ENCODE data around the gene WNK2.

Gene WNK2

DNA sequence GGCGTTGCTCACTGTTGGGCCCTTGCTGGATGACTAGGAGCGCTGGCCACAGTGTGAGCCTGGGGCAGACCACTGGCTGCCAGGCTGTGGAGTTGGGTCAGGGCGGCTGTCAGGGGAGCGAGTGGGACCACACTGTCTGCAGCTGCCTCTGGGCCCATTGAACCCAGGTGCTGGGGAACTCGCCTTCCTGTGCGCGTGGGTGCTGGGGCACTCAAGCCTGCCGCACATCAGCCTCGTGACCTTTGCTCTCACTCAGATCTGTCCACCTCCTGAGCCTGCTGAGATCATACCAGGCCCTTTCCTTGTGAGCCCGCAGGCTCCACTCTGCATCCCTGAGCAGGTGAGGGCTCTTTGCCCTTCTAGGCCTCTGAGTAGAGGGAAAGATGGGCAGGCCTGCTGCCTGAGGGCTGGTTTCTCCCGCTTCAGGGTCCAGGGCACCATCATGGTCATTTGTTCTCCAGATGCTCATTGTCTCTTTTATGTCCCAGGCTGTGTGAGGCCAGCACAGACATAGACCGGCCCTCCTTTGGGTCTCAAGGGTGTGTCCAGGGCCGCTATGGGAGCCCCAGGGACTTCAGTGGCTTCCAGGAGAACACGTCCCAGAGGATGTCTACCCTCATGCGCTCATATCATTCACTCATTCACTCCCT, 26.5 kb downstream of the WNK2 start:
- Histone ChIP-seq H3K4me2 (ENCODE audit: insufficient read depth, low read length, poor library complexity, severe bottlenecking) (no peak overlapping the region), H2AFZ (ENCODE audit: low read length) (no peak overlapping the region), H4K8ac (ENCODE audit: low read depth, low read length) (no peak overlapping the region), H3K14ac (ENCODE audit: low read length) (no peak overlapping the region), H3K27me3 (ENCODE audit: control insufficient read depth in 3 of 3, insufficient read depth in 3 of 3, low read depth in 1 of 3, low read length in 3 of 3) (no peaks in the 10 kb centered on the region), H3K4me1 (ENCODE audit: control insufficient read depth in 2 of 2, insufficient read depth in 1 of 2, low read depth in 1 of 2, low read length in 2 of 2) (peaks cover 23 to 30% of the 10 kb centered on the region in 2 donors), H3K4me3 (ENCODE audit: low read length in 2 of 2) (no peak overlapping the region), H3K9ac (ENCODE audit: low read depth, low read length, poor library complexity) (no peak overlapping the region), H3K79me1 (ENCODE audit: low read depth, low read length) (peaks cover 6% of the 10 kb centered on the region), H2BK5ac (ENCODE audit: low read length) (no peak overlapping the region), H3K23ac (ENCODE audit: low read depth, low read length, poor library complexity) (peak overlapping the region; percentile 38), H2BK120ac (ENCODE audit: low read depth, low read length) (no peak overlapping the region), H3K36me3 (replicated peaks in 1 of 2; ENCODE audit: control insufficient read depth in 2 of 2, insufficient read depth in 2 of 2, low read length in 2 of 2) (peaks cover 0 to 3% of the 10 kb centered on the region in 2 donors), H3K9me3 (replicated peaks in 1 of 2; ENCODE audit: control insufficient read depth in 2 of 2, insufficient read depth in 1 of 2, low read depth in 1 of 2, low read length in 2 of 2) (no peaks in the 10 kb centered on the region), H4K91ac (ENCODE audit: low read depth, low read length, poor library complexity) (no peak overlapping the region), H3K18ac (ENCODE audit: low read length) (peak overlapping the region; percentile 17), H2AK5ac (ENCODE audit: low read depth, low read length) (no peak overlapping the region), H2BK12ac (ENCODE audit: low read length) (no peak overlapping the region), H3K4ac (ENCODE audit: low read length) (no peak overlapping the region), H3K27ac (replicated peaks; ENCODE audit: low read length) (no peak overlapping the region), H2BK15ac (ENCODE audit: low read length) (no peak overlapping the region)
- DNase-seq (ENCODE audit: low spot score): no peak
- WGBS, 2 donors (ENCODE audit: extremely low coverage in 2 of 2, insufficient read length in 2 of 2, insufficient replicate concordance in 1 of 2): no CpG with 5 or more reads among the region's 15 CpGs

DNA sequence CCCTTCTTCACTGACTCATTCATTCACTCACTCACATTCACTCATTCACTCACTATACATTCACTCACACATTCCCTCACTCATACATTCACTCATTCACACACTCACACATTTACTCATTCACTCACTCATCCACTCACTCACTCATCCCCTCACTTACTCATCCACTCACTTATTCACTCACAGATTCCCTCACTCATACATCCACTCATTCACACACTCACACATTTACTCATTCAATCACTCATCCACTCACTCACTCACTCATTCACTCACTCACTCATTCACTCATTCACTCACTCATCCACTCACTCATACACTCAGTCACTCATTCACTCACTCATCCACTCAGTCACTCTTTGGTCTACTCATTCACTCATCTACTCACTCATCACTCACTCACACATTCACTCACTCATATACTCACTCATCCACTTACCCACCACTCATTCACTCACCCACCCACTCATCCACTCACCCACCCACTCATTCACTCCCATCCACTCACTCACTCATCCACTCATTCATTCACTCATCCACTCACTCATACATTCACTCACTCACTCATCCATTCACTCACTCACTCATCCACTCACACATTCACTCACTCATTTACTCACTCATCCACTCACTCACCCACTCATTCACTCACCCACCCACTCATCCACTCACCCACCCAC, 27.2 kb downstream of the WNK2 start:
- no peak overlapping the region for H2AK5ac ChIP-seq (ENCODE audit: low read depth, low read length)
- no peak overlapping the region for H3K14ac ChIP-seq (ENCODE audit: low read length)
- H3K27ac ChIP-seq (replicated peaks; ENCODE audit: low read length): no peak overlapping the region
- no peak overlapping the region for H2BK5ac ChIP-seq (ENCODE audit: low read length)
- peaks cover 0 to 3% of the 10 kb centered on the region in 2 donors for H3K36me3 ChIP-seq (replicated peaks in 1 of 2; ENCODE audit: control insufficient read depth in 2 of 2, insufficient read depth in 2 of 2, low read length in 2 of 2)
- H3K4me1 ChIP-seq (ENCODE audit: control insufficient read depth in 2 of 2, insufficient read depth in 1 of 2, low read depth in 1 of 2, low read length in 2 of 2): peaks cover 17 to 24% of the 10 kb centered on the region in 2 donors
- no peak overlapping the region for H2BK120ac ChIP-seq (ENCODE audit: low read depth, low read length)
- no peak overlapping the region for H3K9ac ChIP-seq (ENCODE audit: low read depth, low read length, poor library complexity)
- H3K9me3 ChIP-seq (replicated peaks in 1 of 2; ENCODE audit: control insufficient read depth in 2 of 2, insufficient read depth in 1 of 2, low read depth in 1 of 2, low read length in 2 of 2): no peaks in the 10 kb centered on the region
- no peak overlapping the region for H3K4me2 ChIP-seq (ENCODE audit: insufficient read depth, low read length, poor library complexity, severe bottlenecking)
- no peak overlapping the region for H4K91ac ChIP-seq (ENCODE audit: low read depth, low read length, poor library complexity)
- no peak for DNase-seq (ENCODE audit: low spot score)
- H3K23ac ChIP-seq (ENCODE audit: low read depth, low read length, poor library complexity): no peak overlapping the region
- no peak overlapping the region for H2BK12ac ChIP-seq (ENCODE audit: low read length)
- H3K4ac ChIP-seq (ENCODE audit: low read length): no peak overlapping the region
- H3K79me1 ChIP-seq (ENCODE audit: low read depth, low read length): peaks cover 6% of the 10 kb centered on the region
- H3K27me3 ChIP-seq (ENCODE audit: control insufficient read depth in 3 of 3, insufficient read depth in 3 of 3, low read depth in 1 of 3, low read length in 3 of 3): no peaks in the 10 kb centered on the region
- H2AFZ ChIP-seq (ENCODE audit: low read length): no peak overlapping the region
- H3K4me3 ChIP-seq (ENCODE audit: low read length in 2 of 2): no peak overlapping the region
- no peak overlapping the region for H4K8ac ChIP-seq (ENCODE audit: low read depth, low read length)
- H3K18ac ChIP-seq (ENCODE audit: low read length): no peak overlapping the region
- no peak overlapping the region for H2BK15ac ChIP-seq (ENCODE audit: low read length)

DNA sequence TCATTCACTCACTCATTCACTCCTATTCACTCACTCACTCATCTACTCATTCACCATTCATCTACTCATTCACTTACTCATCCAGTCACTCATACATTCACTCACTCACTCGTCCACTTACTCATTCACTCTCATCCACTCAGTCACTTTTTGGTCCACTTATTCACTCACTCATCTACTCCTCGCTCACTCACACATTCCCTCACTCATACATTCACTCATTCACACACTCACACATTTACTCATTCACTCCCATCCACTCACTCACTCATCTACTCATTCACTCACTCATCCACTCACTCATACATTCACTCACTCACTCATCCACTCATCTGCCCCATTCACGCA, 27.7 kb downstream of the WNK2 start:
- Histone ChIP-seq H2AFZ (ENCODE audit: low read length) (no peak overlapping the region), H3K36me3 (replicated peaks in 1 of 2; ENCODE audit: control insufficient read depth in 2 of 2, insufficient read depth in 2 of 2, low read length in 2 of 2) (peaks cover 0 to 3% of the 10 kb centered on the region in 2 donors), H2AK5ac (ENCODE audit: low read depth, low read length) (no peak overlapping the region), H3K14ac (ENCODE audit: low read length) (no peak overlapping the region), H4K91ac (ENCODE audit: low read depth, low read length, poor library complexity) (no peak overlapping the region), H3K4me2 (ENCODE audit: insufficient read depth, low read length, poor library complexity, severe bottlenecking) (no peak overlapping the region), H4K8ac (ENCODE audit: low read depth, low read length) (no peak overlapping the region), H3K9me3 (replicated peaks in 1 of 2; ENCODE audit: control insufficient read depth in 2 of 2, insufficient read depth in 1 of 2, low read depth in 1 of 2, low read length in 2 of 2) (no peaks in the 10 kb centered on the region), H3K18ac (ENCODE audit: low read length) (no peak overlapping the region), H2BK120ac (ENCODE audit: low read depth, low read length) (no peak overlapping the region), H3K9ac (ENCODE audit: low read depth, low read length, poor library complexity) (no peak overlapping the region), H2BK12ac (ENCODE audit: low read length) (no peak overlapping the region), H3K4ac (ENCODE audit: low read length) (no peak overlapping the region), H2BK15ac (ENCODE audit: low read length) (no peak overlapping the region), H3K27ac (replicated peaks; ENCODE audit: low read length) (no peak overlapping the region), H2BK5ac (ENCODE audit: low read length) (no peak overlapping the region), H3K23ac (ENCODE audit: low read depth, low read length, poor library complexity) (no peak overlapping the region), H3K79me1 (ENCODE audit: low read depth, low read length) (peaks cover 6% of the 10 kb centered on the region), H3K4me1 (ENCODE audit: control insufficient read depth in 2 of 2, insufficient read depth in 1 of 2, low read depth in 1 of 2, low read length in 2 of 2) (peaks cover 15 to 18% of the 10 kb centered on the region in 2 donors), H3K27me3 (ENCODE audit: control insufficient read depth in 3 of 3, insufficient read depth in 3 of 3, low read depth in 1 of 3, low read length in 3 of 3) (no peaks in the 10 kb centered on the region), H3K4me3 (ENCODE audit: low read length in 2 of 2) (no peak overlapping the region)
- no peak for DNase-seq (ENCODE audit: low spot score)
- 100% methylated on average over 2 of the region's 3 CpGs for WGBS, 2 donors (ENCODE audit: extremely low coverage in 2 of 2, insufficient read length in 2 of 2, insufficient replicate concordance in 1 of 2)

DNA sequence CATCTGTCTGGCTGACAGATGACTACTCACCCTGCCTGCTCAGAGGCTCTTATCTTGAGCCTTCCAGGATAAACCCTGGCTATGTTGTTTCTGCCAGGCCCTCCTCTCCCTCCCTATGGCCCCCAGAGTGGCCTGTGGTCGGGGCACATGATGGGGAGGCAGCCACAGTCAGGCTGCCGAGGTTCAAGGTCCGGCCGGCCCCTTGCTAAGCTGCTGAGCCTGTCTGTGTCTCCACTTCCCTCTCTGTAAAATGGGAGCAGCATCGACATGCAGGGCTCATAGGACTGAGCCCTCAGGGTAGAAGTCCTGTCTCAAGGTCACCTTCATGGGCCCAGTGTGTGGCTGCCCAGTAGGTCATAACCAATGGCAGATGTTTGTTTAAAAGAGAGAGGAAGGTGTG, 28.5 kb downstream of the WNK2 start:
- H3K36me3 ChIP-seq (replicated peaks in 1 of 2; ENCODE audit: control insufficient read depth in 2 of 2, insufficient read depth in 2 of 2, low read length in 2 of 2): peaks cover 0 to 3% of the 10 kb centered on the region in 2 donors
- H2AK5ac ChIP-seq (ENCODE audit: low read depth, low read length): no peak overlapping the region
- H3K4ac ChIP-seq (ENCODE audit: low read length): no peak overlapping the region
- H3K9me3 ChIP-seq (replicated peaks in 1 of 2; ENCODE audit: control insufficient read depth in 2 of 2, insufficient read depth in 1 of 2, low read depth in 1 of 2, low read length in 2 of 2): no peaks in the 10 kb centered on the region
- H3K79me1 ChIP-seq (ENCODE audit: low read depth, low read length): peaks cover 4% of the 10 kb centered on the region
- H2BK15ac ChIP-seq (ENCODE audit: low read length): no peak overlapping the region
- H2BK5ac ChIP-seq (ENCODE audit: low read length): no peak overlapping the region
- H4K91ac ChIP-seq (ENCODE audit: low read depth, low read length, poor library complexity): no peak overlapping the region
- H3K4me2 ChIP-seq (ENCODE audit: insufficient read depth, low read length, poor library complexity, severe bottlenecking): no peak overlapping the region
- no peaks in the 10 kb centered on the region for H3K27me3 ChIP-seq (ENCODE audit: control insufficient read depth in 3 of 3, insufficient read depth in 3 of 3, low read depth in 1 of 3, low read length in 3 of 3)
- peaks cover 11 to 12% of the 10 kb centered on the region in 2 donors for H3K4me1 ChIP-seq (ENCODE audit: control insufficient read depth in 2 of 2, insufficient read depth in 1 of 2, low read depth in 1 of 2, low read length in 2 of 2)
- no peak overlapping the region for H3K23ac ChIP-seq (ENCODE audit: low read depth, low read length, poor library complexity)
- H3K14ac ChIP-seq (ENCODE audit: low read length): no peak overlapping the region
- no peak for DNase-seq (ENCODE audit: low spot score)
- H3K9ac ChIP-seq (ENCODE audit: low read depth, low read length, poor library complexity): no peak overlapping the region
- no peak overlapping the region for H2BK12ac ChIP-seq (ENCODE audit: low read length)
- H3K4me3 ChIP-seq (ENCODE audit: low read length in 2 of 2): no peak overlapping the region
- H2AFZ ChIP-seq (ENCODE audit: low read length): no peak overlapping the region
- H4K8ac ChIP-seq (ENCODE audit: low read depth, low read length): no peak overlapping the region
- no CpG with 5 or more reads among the region's 5 CpGs for WGBS, 2 donors (ENCODE audit: extremely low coverage in 2 of 2, insufficient read length in 2 of 2, insufficient replicate concordance in 1 of 2)
- no peak overlapping the region for H3K18ac ChIP-seq (ENCODE audit: low read length)
- no peak overlapping the region for H2BK120ac ChIP-seq (ENCODE audit: low read depth, low read length)
- H3K27ac ChIP-seq (replicated peaks; ENCODE audit: low read length): no peak overlapping the region

All from neuronal stem cell (in vitro differentiated cells).